ENCODE measurements around the gene AMACR.

Gene AMACR

GRCh38 chr5:33938881-33939280, 69.0 kb downstream of the AMACR start:
- Histone ChIP-seq H3K27me3 (ENCODE audit: insufficient read depth, low read length, poor library complexity) (peaks cover 3% of the 10 kb centered on the region), H4K8ac (ENCODE audit: low read depth, low read length) (no peak overlapping the region), H3K4me3 (ENCODE audit: low read length) (no peak overlapping the region), H2BK120ac (ENCODE audit: low read depth, low read length) (no peak overlapping the region), H3K79me1 (ENCODE audit: low read length) (no peaks in the 10 kb centered on the region), H3K27ac (ENCODE audit: low read depth, low read length) (no peak overlapping the region), H3K18ac (ENCODE audit: low read length) (no peak overlapping the region), H3K4me1 (ENCODE audit: control insufficient read depth, low read depth, low read length) (no peaks in the 10 kb centered on the region), H3K23ac (ENCODE audit: low read length) (no peak overlapping the region), H2BK15ac (replicated peaks; ENCODE audit: low read depth) (no peak overlapping the region), H3K56ac (ENCODE audit: low read length) (no peak overlapping the region), H3K4me2 (ENCODE audit: low read length) (no peak overlapping the region), H3K36me3 (ENCODE audit: control insufficient read depth, insufficient read depth, low read length) (no peaks in the 10 kb centered on the region), H3K79me2 (ENCODE audit: control insufficient read depth, insufficient read depth, low read length) (no peaks in the 10 kb centered on the region), H3K4ac (ENCODE audit: low read depth, low read length) (no peak overlapping the region), H4K5ac (ENCODE audit: low read length) (no peak overlapping the region), H2BK5ac (ENCODE audit: low read length) (no peak overlapping the region), H3K9ac (ENCODE audit: low read length) (no peak overlapping the region), H2AK5ac (ENCODE audit: low read length) (no peak overlapping the region)
- no peak for DNase-seq
- no CpG with 5 or more reads among the region's 15 CpGs for WGBS (ENCODE audit: extremely low coverage, insufficient coverage, low lambda C conversion rate)

GRCh38 chr5:33938507-33938796, 69.4 kb downstream of the AMACR start:
- no CpG with 5 or more reads among the region's 14 CpGs for WGBS (ENCODE audit: extremely low coverage, insufficient coverage, low lambda C conversion rate)

GRCh38 chr5:33937707-33938506, 69.9 kb downstream of the AMACR start:
- Histone ChIP-seq H3K23ac (ENCODE audit: low read length) (no peak overlapping the region), H3K27ac (ENCODE audit: low read depth, low read length) (no peak overlapping the region), H2AK5ac (ENCODE audit: low read length) (no peak overlapping the region), H4K5ac (ENCODE audit: low read length) (no peak overlapping the region), H3K4me2 (ENCODE audit: low read length) (no peak overlapping the region), H3K79me1 (ENCODE audit: low read length) (no peaks in the 10 kb centered on the region), H3K36me3 (ENCODE audit: control insufficient read depth, insufficient read depth, low read length) (no peaks in the 10 kb centered on the region), H3K56ac (ENCODE audit: low read length) (no peak overlapping the region), H3K4ac (ENCODE audit: low read depth, low read length) (no peak overlapping the region), H3K18ac (ENCODE audit: low read length) (no peak overlapping the region), H4K8ac (ENCODE audit: low read depth, low read length) (no peak overlapping the region), H3K4me3 (ENCODE audit: low read length) (no peak overlapping the region), H3K27me3 (ENCODE audit: insufficient read depth, low read length, poor library complexity) (peaks cover 3% of the 10 kb centered on the region), H2BK5ac (ENCODE audit: low read length) (no peak overlapping the region), H3K9ac (ENCODE audit: low read length) (no peak overlapping the region), H3K79me2 (ENCODE audit: control insufficient read depth, insufficient read depth, low read length) (no peaks in the 10 kb centered on the region), H2BK15ac (replicated peaks; ENCODE audit: low read depth) (no peak overlapping the region), H3K4me1 (ENCODE audit: control insufficient read depth, low read depth, low read length) (no peaks in the 10 kb centered on the region), H2BK120ac (ENCODE audit: low read depth, low read length) (no peak overlapping the region)
- DNase-seq = no peak
- no CpG with 5 or more reads among the region's 54 CpGs for WGBS (ENCODE audit: extremely low coverage, insufficient coverage, low lambda C conversion rate)

More at GRCh38 chr5:33938507-33938796, 69.4 kb downstream of the AMACR start:
- Histone ChIP-seq H4K8ac (ENCODE audit: low read depth, low read length) (no peak overlapping the region), H3K27ac (ENCODE audit: low read depth, low read length) (no peak overlapping the region), H3K4me2 (ENCODE audit: low read length) (no peak overlapping the region), H3K4ac (ENCODE audit: low read depth, low read length) (no peak overlapping the region), H3K27me3 (ENCODE audit: insufficient read depth, low read length, poor library complexity) (peaks cover 3% of the 10 kb centered on the region), H3K79me1 (ENCODE audit: low read length) (no peaks in the 10 kb centered on the region), H3K4me3 (ENCODE audit: low read length) (no peak overlapping the region), H3K56ac (ENCODE audit: low read length) (no peak overlapping the region), H2BK120ac (ENCODE audit: low read depth, low read length) (no peak overlapping the region), H2BK15ac (replicated peaks; ENCODE audit: low read depth) (no peak overlapping the region), H3K36me3 (ENCODE audit: control insufficient read depth, insufficient read depth, low read length) (no peaks in the 10 kb centered on the region), H2AK5ac (ENCODE audit: low read length) (no peak overlapping the region), H3K9ac (ENCODE audit: low read length) (no peak overlapping the region), H3K18ac (ENCODE audit: low read length) (no peak overlapping the region), H3K23ac (ENCODE audit: low read length) (no peak overlapping the region), H3K4me1 (ENCODE audit: control insufficient read depth, low read depth, low read length) (no peaks in the 10 kb centered on the region), H4K5ac (ENCODE audit: low read length) (no peak overlapping the region), H3K79me2 (ENCODE audit: control insufficient read depth, insufficient read depth, low read length) (no peaks in the 10 kb centered on the region), H2BK5ac (ENCODE audit: low read length) (no peak overlapping the region)
- DNase-seq = no peak

GRCh38 chr5:33937017-33937706, 70.7 kb downstream of the AMACR start:
- no CpG with 5 or more reads among the region's 54 CpGs for WGBS (ENCODE audit: extremely low coverage, insufficient coverage, low lambda C conversion rate)
- Histone ChIP-seq H3K27ac (ENCODE audit: low read depth, low read length) (no peak overlapping the region), H3K4me2 (ENCODE audit: low read length) (no peak overlapping the region), H3K18ac (ENCODE audit: low read length) (no peak overlapping the region), H3K36me3 (ENCODE audit: control insufficient read depth, insufficient read depth, low read length) (no peaks in the 10 kb centered on the region), H2AK5ac (ENCODE audit: low read length) (no peak overlapping the region), H3K4me3 (ENCODE audit: low read length) (no peak overlapping the region), H2BK15ac (replicated peaks; ENCODE audit: low read depth) (no peak overlapping the region), H3K4me1 (ENCODE audit: control insufficient read depth, low read depth, low read length) (no peaks in the 10 kb centered on the region), H3K79me1 (ENCODE audit: low read length) (no peaks in the 10 kb centered on the region), H3K23ac (ENCODE audit: low read length) (no peak overlapping the region), H4K8ac (ENCODE audit: low read depth, low read length) (no peak overlapping the region), H2BK5ac (ENCODE audit: low read length) (no peak overlapping the region), H3K4ac (ENCODE audit: low read depth, low read length) (no peak overlapping the region), H3K9ac (ENCODE audit: low read length) (no peak overlapping the region), H3K56ac (ENCODE audit: low read length) (no peak overlapping the region), H3K79me2 (ENCODE audit: control insufficient read depth, insufficient read depth, low read length) (no peaks in the 10 kb centered on the region), H3K27me3 (ENCODE audit: insufficient read depth, low read length, poor library complexity) (peaks cover 3% of the 10 kb centered on the region), H4K5ac (ENCODE audit: low read length) (no peak overlapping the region), H2BK120ac (ENCODE audit: low read depth, low read length) (no peak overlapping the region)
- DNase-seq = no peak

GRCh38 chr5:33936381-33937016, 71.4 kb downstream of the AMACR start, which contains the start of gene RXFP3:
RXFP3 (plus strand) TSS chr5:33936386; CDS start chr5:33936741, 355 bp downstream.
- WGBS (ENCODE audit: extremely low coverage, insufficient coverage, low lambda C conversion rate) = no CpG with 5 or more reads among the region's 45 CpGs
- Histone ChIP-seq H3K79me2 (ENCODE audit: control insufficient read depth, insufficient read depth, low read length) (no peaks in the 10 kb centered on the region), H4K5ac (ENCODE audit: low read length) (no peak within 1 kb of the TSS), H3K9ac (ENCODE audit: low read length) (peak within 1 kb of the TSS; percentile 8), H3K56ac (ENCODE audit: low read length) (no peak within 1 kb of the TSS), H3K4me2 (ENCODE audit: low read length) (peak within 1 kb of the TSS; percentile 31), H3K18ac (ENCODE audit: low read length) (no peak within 1 kb of the TSS), H4K8ac (ENCODE audit: low read depth, low read length) (no peak within 1 kb of the TSS), H3K23ac (ENCODE audit: low read length) (no peak within 1 kb of the TSS), H3K4me1 (ENCODE audit: control insufficient read depth, low read depth, low read length) (no peaks in the 10 kb centered on the region), H2BK5ac (ENCODE audit: low read length) (no peak within 1 kb of the TSS), H3K36me3 (ENCODE audit: control insufficient read depth, insufficient read depth, low read length) (no peaks in the 10 kb centered on the region), H3K27ac (ENCODE audit: low read depth, low read length) (no peak within 1 kb of the TSS), H3K4me3 (ENCODE audit: low read length) (no peak within 1 kb of the TSS), H2BK120ac (ENCODE audit: low read depth, low read length) (no peak within 1 kb of the TSS), H3K4ac (ENCODE audit: low read depth, low read length) (no peak within 1 kb of the TSS), H2AK5ac (ENCODE audit: low read length) (no peak within 1 kb of the TSS), H3K27me3 (ENCODE audit: insufficient read depth, low read length, poor library complexity) (peaks cover 3% of the 10 kb centered on the region), H2BK15ac (replicated peaks; ENCODE audit: low read depth) (no peak within 1 kb of the TSS), H3K79me1 (ENCODE audit: low read length) (no peaks in the 10 kb centered on the region)
- no peak for DNase-seq
